HCT116 (cell line): Measurements from ENCODE around the gene CPLX4. TPM values are rescaled to one million over a fixed set of nuclear protein-coding genes. Genes with fewer than 3 reads are reported as not detected.

Source experiments
- ATAC-seq: fragments of 200-7000 bp; cut with Tn5 transposase; 2 replicates; pipeline ENCODE4 v1.9.1; 2020; ENCODE audit warnings: mild to moderate bottlenecking, moderate library complexity
- BruUV-seq: library from RNA; stranded (reverse); fragments of 400-500 nt; replicated peaks from 2 replicates; lab custom pipeline; 2021; lab: Mats Ljungman, UMichigan
- CTCF ChIA-PET: fragments of 300-600 bp; sonication (Branson Sonifier 250); formaldehyde crosslinking; loops from one replicate; lab custom pipeline; 2021; ENCODE audit warnings: antibody characterized with exemption; lab: Charles Lee
- POLR2A ChIA-PET: fragments of 300-600, 350-600 bp; sonication (Branson Sonifier 250); formaldehyde crosslinking; loops from one replicate; lab custom pipeline; 2021; ENCODE audit warnings: antibody characterized with exemption; lab: Charles Lee
- RAD21 ChIA-PET, 2 experiments: fragments of 300-600 bp; sonication (Branson Sonifier 250); formaldehyde crosslinking; loops; one replicate each; lab custom pipeline; 2023; ENCODE audit warnings: low total read pairs in 2 of 2; ENCODE audit not compliant: uncharacterized antibody in 2 of 2, unreplicated experiment in 2 of 2, low non-redundant PET in 1 of 2; lab: Charles Lee
- DNase-seq: peaks from one replicate; pipeline ENCODE4 v3.0.0-alpha.2; 2010; ENCODE audit warnings: low read depth, low spot score
- H2AFZ ChIP-seq: fragments of 200-600 bp; shearing (Covaris generic), sonication (generic); 2 replicates; pipeline ENCODE4 v1.6.1; 2017; ENCODE audit warnings: low read depth, mixed run types, mixed read lengths, antibody characterized with exemption, low read length; ENCODE audit not compliant: poor library complexity, severe bottlenecking
- H3K27ac ChIP-seq: 2 replicates; pipeline ENCODE4 v1.5.1; 2012; ENCODE audit warnings: low read depth, low read length
- H3K27me3 ChIP-seq: fragments of 200-600 bp; sonication (generic); 2 replicates; pipeline ENCODE4 v1.6.1; 2016; ENCODE audit warnings: mixed run types, low read length, mixed read lengths; ENCODE audit not compliant: insufficient read depth
- H3K36me3 ChIP-seq, 2 experiments: fragments of 200-500 bp in 1 of 2; fragments of 200-600 bp in 1 of 2; sonication (Bioruptor generic) in 1 of 2; sonication (generic) in 1 of 2; 2 replicates each; pipeline versions ENCODE4 v1.5.1 to v1.6.1; 2014 to 2016; ENCODE audit warnings: low read length in 2 of 2, inconsistent platforms in 1 of 2, mixed read lengths in 1 of 2, mixed run types in 1 of 2; ENCODE audit not compliant: insufficient read depth in 2 of 2, control insufficient read depth in 1 of 2
- H3K4me1 ChIP-seq, 2 experiments: fragments of 200-600 bp in 1 of 2; sonication (generic) in 1 of 2; 2 replicates each; pipeline versions ENCODE4 v1.5.1 to v1.6.1; 2012 to 2017; ENCODE audit warnings: low read length in 2 of 2, inconsistent platforms in 1 of 2, mild to moderate bottlenecking in 1 of 2, mixed read lengths in 1 of 2, mixed run types in 1 of 2, moderate library complexity in 1 of 2; ENCODE audit not compliant: insufficient read depth in 2 of 2, control insufficient read depth in 1 of 2
- H3K4me2 ChIP-seq: fragments of 200-600 bp; sonication (generic); 2 replicates; pipeline ENCODE4 v1.6.1; 2017; ENCODE audit warnings: mixed run types, low read length, mixed read lengths
- H3K4me3 ChIP-seq, 2 experiments: fragments of 200-600 bp in 1 of 2; sonication (generic) in 1 of 2; replicated peaks in 1 of 2; 2 replicates each; pipeline ENCODE4 v1.5.1; 2011 to 2016; ENCODE audit warnings: low read length in 2 of 2, control low read depth in 1 of 2, low read depth in 1 of 2, mild to moderate bottlenecking in 1 of 2, mixed read lengths in 1 of 2, mixed run types in 1 of 2
- H3K79me2 ChIP-seq: fragments of 200-600 bp; sonication (generic); 2 replicates; pipeline ENCODE4 v1.6.1; 2017; ENCODE audit warnings: mild to moderate bottlenecking, mixed run types, low read length, moderate library complexity, mixed read lengths; ENCODE audit not compliant: insufficient read depth
- H3K9ac ChIP-seq: fragments of 200-600 bp; sonication (generic); 2 replicates; pipeline ENCODE4 v1.6.1; 2016; ENCODE audit warnings: low read length, mixed read lengths
- H3K9me2 ChIP-seq: fragments of 200-600 bp; sonication (generic), shearing (Covaris generic); 2 replicates; pipeline ENCODE4 v1.6.1; 2017; ENCODE audit warnings: mixed run types, mild to moderate bottlenecking, moderate library complexity; ENCODE audit not compliant: insufficient read depth
- H3K9me3 ChIP-seq, 2 experiments: fragments of 200-500 bp in 1 of 2; fragments of 200-600 bp in 1 of 2; sonication (Bioruptor generic) in 1 of 2; sonication (generic) in 1 of 2; 2 replicates each; pipeline ENCODE4 v1.6.1; 2014 to 2017; ENCODE audit warnings: low read length in 2 of 2, mixed read lengths in 2 of 2, inconsistent platforms in 1 of 2, low read depth in 1 of 2, mild to moderate bottlenecking in 1 of 2, mixed run types in 1 of 2, moderate library complexity in 1 of 2; ENCODE audit not compliant: control insufficient read depth in 1 of 2, insufficient read depth in 1 of 2
- H4K20me1 ChIP-seq: fragments of 200-600 bp; sonication (generic), shearing (Covaris generic); 2 replicates; pipeline ENCODE4 v1.6.1; 2017; ENCODE audit warnings: mixed run types, mild to moderate bottlenecking, moderate library complexity; ENCODE audit not compliant: insufficient read depth
- CBX3 ChIP-seq: IDR thresholded peaks from 2 replicates; pipeline ENCODE4 v1.6.1; 2012; ENCODE audit warnings: low read depth
- CEBPB ChIP-seq: IDR thresholded peaks from 2 replicates; pipeline ENCODE4 v1.6.1; 2012; ENCODE audit warnings: low read depth
- EGR1 ChIP-seq: IDR thresholded peaks from 2 replicates; pipeline ENCODE4 v1.6.1; 2012; ENCODE audit warnings: low read depth
- EZH2 ChIP-seq: fragments of 200-600 bp; sonication (generic); IDR thresholded peaks from 2 replicates; pipeline ENCODE4 v1.6.1; 2017; ENCODE audit warnings: antibody characterized with exemption, mixed run types
- FOSL1 ChIP-seq: IDR thresholded peaks from 2 replicates; pipeline ENCODE4 v1.6.1; 2012; ENCODE audit warnings: low read depth
- MAX ChIP-seq: IDR thresholded peaks from 2 replicates; pipeline ENCODE4 v1.6.1; 2012
- POLR2AphosphoS5 ChIP-seq: IDR thresholded peaks from 2 replicates; pipeline ENCODE4 v1.6.1; 2011; ENCODE audit warnings: mild to moderate bottlenecking, low read depth, low read length, moderate library complexity
- SRF ChIP-seq: IDR thresholded peaks from 2 replicates; pipeline ENCODE4 v1.6.1; 2012; ENCODE audit warnings: low read depth
- TCF7L2 ChIP-seq: IDR thresholded peaks from 2 replicates; pipeline ENCODE4 v1.7.0; 2011; ENCODE audit warnings: borderline replicate concordance, inconsistent platforms; ENCODE audit not compliant: insufficient read depth, insufficient read length; ENCODE audit errors: extremely low read depth
- YY1 ChIP-seq: IDR thresholded peaks from 2 replicates; pipeline ENCODE4 v1.6.1; 2011; ENCODE audit warnings: low read length, low read depth, moderate library complexity, mild to moderate bottlenecking; ENCODE audit not compliant: insufficient replicate concordance; ENCODE audit errors: extremely low read depth
- ZNF274 ChIP-seq: fragments of 200-500 bp; sonication (Bioruptor generic); IDR thresholded peaks from 2 replicates; pipeline ENCODE4 v1.6.1; 2014; ENCODE audit warnings: mild to moderate bottlenecking, low read depth, low read length, inconsistent platforms
- intact Hi-C: fragments of 100-400 bp; cut with micrococcal nuclease; formaldehyde crosslinking; loops from 2 replicates; pipeline ENCODE4 v1.10.0; 2022
- total RNA-seq: library from RNA; stranded (reverse); gene quantifications from one replicate; pipeline ENCODE4 v1.2.1, GENCODE V29; 2021; ENCODE audit not compliant: unreplicated experiment
- TF ChIP-seq, protein P1 (sequence below), 3 experiments: fragments of 200-600 bp in 1 of 3; sonication (generic) in 1 of 3; IDR thresholded peaks in 2 of 3; conservative IDR thresholded peaks in 1 of 3; 2 replicates each; pipeline ENCODE4 v1.5.1; 2012 to 2017; ENCODE audit warnings: low read depth in 2 of 3, low read length in 2 of 3, antibody characterized with exemption in 1 of 3, borderline replicate concordance in 1 of 3, control low read depth in 1 of 3, mild to moderate bottlenecking in 1 of 3, mixed read lengths in 1 of 3, mixed run types in 1 of 3, moderate library complexity in 1 of 3; ENCODE audit not compliant: insufficient read depth in 1 of 3
- TF ChIP-seq, protein P2 (sequence below): IDR thresholded peaks from 2 replicates; pipeline ENCODE4 v1.6.1; 2011; ENCODE audit warnings: mild to moderate bottlenecking, low read length, moderate library complexity; ENCODE audit not compliant: insufficient replicate concordance; ENCODE audit errors: extremely low read depth

The CPLX4 gene
- total RNA-seq, 1 experiment from 2014 or later = not detected

GRCh38 chr18:59293317-59293716, 25.1 kb downstream of the CPLX4 start:
- Histone ChIP-seq H4K20me1 (no peaks in the 10 kb centered on the region), H3K4me3 (no peak overlapping the region), H3K36me3 (no peaks in the 10 kb centered on the region), H3K9me3 (no peaks in the 10 kb centered on the region), H3K4me2 (no peak overlapping the region), H2AFZ (no peak overlapping the region), H3K79me2 (no peaks in the 10 kb centered on the region), H3K27me3 (peaks cover 47% of the 10 kb centered on the region), H3K4me1 (no peaks in the 10 kb centered on the region), H3K9ac (no peak overlapping the region), H3K9me2 (no peaks in the 10 kb centered on the region), H3K27ac (no peak overlapping the region)
- no TSS peak for BruUV-seq
- ChIA-PET POLR2A (no interaction called here), CTCF (no interaction called here), RAD21 (no interaction called here)
- intact Hi-C loops = no loop called here
- TF ChIP-seq CEBPB (no peak), EGR1 (no peak), SRF (no peak), FOSL1 (no peak), ZNF274 (no peak), POLR2AphosphoS5 (no peak), TCF7L2 (no peak), YY1 (no peak), EZH2 (no peak), CBX3 (no peak), MAX (no peak)
- TF ChIP-seq, protein P1, sequence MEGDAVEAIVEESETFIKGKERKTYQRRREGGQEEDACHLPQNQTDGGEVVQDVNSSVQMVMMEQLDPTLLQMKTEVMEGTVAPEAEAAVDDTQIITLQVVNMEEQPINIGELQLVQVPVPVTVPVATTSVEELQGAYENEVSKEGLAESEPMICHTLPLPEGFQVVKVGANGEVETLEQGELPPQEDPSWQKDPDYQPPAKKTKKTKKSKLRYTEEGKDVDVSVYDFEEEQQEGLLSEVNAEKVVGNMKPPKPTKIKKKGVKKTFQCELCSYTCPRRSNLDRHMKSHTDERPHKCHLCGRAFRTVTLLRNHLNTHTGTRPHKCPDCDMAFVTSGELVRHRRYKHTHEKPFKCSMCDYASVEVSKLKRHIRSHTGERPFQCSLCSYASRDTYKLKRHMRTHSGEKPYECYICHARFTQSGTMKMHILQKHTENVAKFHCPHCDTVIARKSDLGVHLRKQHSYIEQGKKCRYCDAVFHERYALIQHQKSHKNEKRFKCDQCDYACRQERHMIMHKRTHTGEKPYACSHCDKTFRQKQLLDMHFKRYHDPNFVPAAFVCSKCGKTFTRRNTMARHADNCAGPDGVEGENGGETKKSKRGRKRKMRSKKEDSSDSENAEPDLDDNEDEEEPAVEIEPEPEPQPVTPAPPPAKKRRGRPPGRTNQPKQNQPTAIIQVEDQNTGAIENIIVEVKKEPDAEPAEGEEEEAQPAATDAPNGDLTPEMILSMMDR (IDR thresholded peaks at IDR 0.05 in 2 of 3, conservative IDR thresholded peaks at IDR 0.05 in 1 of 3; ENCODE audit: borderline replicate concordance in 1 of 3, insufficient read depth in 1 of 3, low read depth in 2 of 3, low read length in 2 of 3) = no peak
- TF ChIP-seq, protein P2, sequence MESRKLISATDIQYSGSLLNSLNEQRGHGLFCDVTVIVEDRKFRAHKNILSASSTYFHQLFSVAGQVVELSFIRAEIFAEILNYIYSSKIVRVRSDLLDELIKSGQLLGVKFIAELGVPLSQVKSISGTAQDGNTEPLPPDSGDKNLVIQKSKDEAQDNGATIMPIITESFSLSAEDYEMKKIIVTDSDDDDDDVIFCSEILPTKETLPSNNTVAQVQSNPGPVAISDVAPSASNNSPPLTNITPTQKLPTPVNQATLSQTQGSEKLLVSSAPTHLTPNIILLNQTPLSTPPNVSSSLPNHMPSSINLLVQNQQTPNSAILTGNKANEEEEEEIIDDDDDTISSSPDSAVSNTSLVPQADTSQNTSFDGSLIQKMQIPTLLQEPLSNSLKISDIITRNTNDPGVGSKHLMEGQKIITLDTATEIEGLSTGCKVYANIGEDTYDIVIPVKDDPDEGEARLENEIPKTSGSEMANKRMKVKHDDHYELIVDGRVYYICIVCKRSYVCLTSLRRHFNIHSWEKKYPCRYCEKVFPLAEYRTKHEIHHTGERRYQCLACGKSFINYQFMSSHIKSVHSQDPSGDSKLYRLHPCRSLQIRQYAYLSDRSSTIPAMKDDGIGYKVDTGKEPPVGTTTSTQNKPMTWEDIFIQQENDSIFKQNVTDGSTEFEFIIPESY = no peak
- no peak for ATAC-seq
- no peak for DNase-seq
